GM12878 (cell line): ENCODE data around the gene MTERF1. TPM values are rescaled to one million over a fixed set of nuclear protein-coding genes. Genes with fewer than 3 reads are reported as not detected.
"Not testable (repeated sequence)": the region's sequence is repeated elsewhere in the genome, so short reads cannot be mapped to it uniquely, and the experiment has no call there.

ENCODE experiments used
- ATAC-seq: fragments of 200-7000 bp; cut with Tn5 transposase; 3 replicates; pipeline ENCODE4 v1.9.1; 2020; ENCODE audit warnings: mild to moderate bottlenecking, moderate library complexity
- BruUV-seq: library from RNA; stranded (reverse); fragments of 400-500 nt; replicated peaks from 2 replicates; lab custom pipeline; 2021; lab: Mats Ljungman, UMichigan
- CTCF ChIA-PET: fragments of 300-600 bp; sonication (Branson Sonifier 250); formaldehyde crosslinking; extraction: SDS; loops from one replicate; lab custom pipeline; 2021; ENCODE audit warnings: inconsistent platforms; lab: Yijun Ruan, JAX
- POLR2A ChIA-PET: fragments of 350-600 bp; formaldehyde crosslinking; extraction: SDS; loops from one replicate; lab custom pipeline; 2021; ENCODE audit warnings: inconsistent platforms; lab: Charles Lee
- RAD21 ChIA-PET: fragments of 300-600 bp; sonication (Branson Sonifier 250); formaldehyde crosslinking; loops from one replicate; lab custom pipeline; 2023; ENCODE audit warnings: antibody characterized with exemption; ENCODE audit not compliant: unreplicated experiment; lab: Charles Lee
- SMC1A ChIA-PET: fragments of 300-600 bp; sonication (Branson Sonifier 250); formaldehyde crosslinking; loops from one replicate; lab custom pipeline; 2023; ENCODE audit not compliant: unreplicated experiment, uncharacterized antibody; lab: Charles Lee
- DNase-seq: peaks from one replicate; pipeline ENCODE4 v3.0.0-alpha.2; 2011; ENCODE audit warnings: low read depth, low spot score
- FAIRE-seq: peaks from 3 replicates; lab custom pipeline; 2011; peaks lifted over from hg19 to GRCh38; lab: Jason Lieb, UNC
- H2AFZ ChIP-seq: 2 replicates; pipeline ENCODE4 v1.6.0; 2011; ENCODE audit warnings: low read depth, low read length, control low read depth; ENCODE audit not compliant: control insufficient read depth
- H3K27ac ChIP-seq: 2 replicates; pipeline ENCODE4 v1.5.1; 2011; ENCODE audit warnings: control low read depth; ENCODE audit not compliant: control insufficient read depth, insufficient read depth
- H3K27me3 ChIP-seq, 2 experiments: replicated peaks in 1 of 2; 2 replicates each; pipeline versions ENCODE4 v1.6.0 to v1.6.1; 2011; ENCODE audit warnings: low read length in 1 of 2; ENCODE audit not compliant: control insufficient read depth in 2 of 2, insufficient read depth in 2 of 2
- H3K36me3 ChIP-seq, 2 experiments: 2 replicates each; pipeline ENCODE4 v1.5.1; 2011; ENCODE audit warnings: low read length in 1 of 2; ENCODE audit not compliant: control insufficient read depth in 2 of 2, insufficient read depth in 2 of 2
- H3K4me1 ChIP-seq: 2 replicates; pipeline ENCODE4 v1.6.1; 2011; ENCODE audit warnings: mild to moderate bottlenecking, low read length, moderate library complexity, mixed read lengths; ENCODE audit not compliant: control insufficient read depth, insufficient read depth
- H3K4me2 ChIP-seq: 2 replicates; pipeline ENCODE4 v1.6.0; 2011; ENCODE audit warnings: control low read depth; ENCODE audit not compliant: control insufficient read depth, insufficient read depth
- H3K4me3 ChIP-seq: fragments of 200-600 bp; sonication (generic); 2 replicates; pipeline ENCODE4 v1.5.1; 2016
- H3K79me2 ChIP-seq: 2 replicates; pipeline ENCODE4 v1.6.0; 2011; ENCODE audit warnings: low read length; ENCODE audit not compliant: control insufficient read depth, insufficient read depth
- H3K9ac ChIP-seq: 2 replicates; pipeline ENCODE4 v1.8.0; 2011; ENCODE audit warnings: low read length, control low read depth, mixed read lengths; ENCODE audit not compliant: control insufficient read depth, insufficient read depth
- H3K9me3 ChIP-seq: replicated peaks from 3 replicates; pipeline ENCODE4 v1.5.1; 2011; ENCODE audit warnings: mild to moderate bottlenecking, low read length; ENCODE audit not compliant: control insufficient read depth, insufficient read depth
- H4K20me1 ChIP-seq: 2 replicates; pipeline ENCODE4 v1.6.0; 2011; ENCODE audit not compliant: control insufficient read depth, insufficient read depth
- BACH1 ChIP-seq: fragments of 450-650 bp; IDR thresholded peaks from 2 replicates; pipeline ENCODE4 v1.6.1; 2017; ENCODE audit warnings: mild to moderate bottlenecking, borderline replicate concordance
- BCLAF1 ChIP-seq: fragments of 450-650 bp; IDR thresholded peaks from 2 replicates; pipeline ENCODE4 v1.6.1; 2017; ENCODE audit warnings: antibody characterized with exemption, mild to moderate bottlenecking, moderate library complexity
- CREM ChIP-seq: IDR thresholded peaks from 2 replicates; pipeline ENCODE4 v1.6.1; 2014; ENCODE audit warnings: antibody characterized with exemption, low read depth
- PAX5 ChIP-seq: IDR thresholded peaks from 2 replicates; pipeline ENCODE4 v1.6.1; 2011; ENCODE audit warnings: low read depth, low read length, borderline replicate concordance
- SUPT20H ChIP-seq: IDR thresholded peaks from 2 replicates; pipeline ENCODE4 v1.6.1; 2011; ENCODE audit warnings: low read depth, mild to moderate bottlenecking, low read length, moderate library complexity, borderline replicate concordance; ENCODE audit not compliant: control insufficient read depth
- TAF1 ChIP-seq: IDR thresholded peaks from 2 replicates; pipeline ENCODE4 v1.6.1; 2011; ENCODE audit warnings: mild to moderate bottlenecking, low read depth, low read length, borderline replicate concordance
- TCF7 ChIP-seq: IDR thresholded peaks from 2 replicates; pipeline ENCODE4 v1.6.1; 2014; ENCODE audit warnings: antibody characterized with exemption, borderline replicate concordance
- ZBED1 ChIP-seq: IDR thresholded peaks from 2 replicates; pipeline ENCODE4 v1.6.1; 2016; ENCODE audit warnings: borderline replicate concordance
- ZNF207 ChIP-seq: fragments of 450-650 bp; IDR thresholded peaks from 2 replicates; pipeline ENCODE4 v1.6.1; 2014; ENCODE audit warnings: antibody characterized with exemption, mild to moderate bottlenecking, borderline replicate concordance
- WGBS: methylation state at CpG from one replicate; pipeline ENCODE4 v1.1.6; 2016; ENCODE audit warnings: low lambda C conversion rate; ENCODE audit not compliant: insufficient replicate concordance, insufficient coverage; ENCODE audit errors: missing lambda C conversion rate; 5-methylcytosine and 5-hydroxymethylcytosine counted together
- in situ Hi-C: fragments of 300-500 bp; cut with MboI; formaldehyde crosslinking; loops from 9 replicates; pipeline ENCODE4 v1.14.3; 2018; ENCODE audit warnings: mixed read lengths
- intact Hi-C: fragments of 100-400 bp; cut with micrococcal nuclease; formaldehyde crosslinking; loops from one replicate; pipeline ENCODE4 v1.14.2; 2022; ENCODE audit not compliant: unreplicated experiment
- polyA plus RNA-seq, 11 experiments: library from polyadenylated mRNA; depleted of rRNA in 4 of 11; unstranded in 6 of 11; stranded (reverse) in 5 of 11; fragments of >200 nt; fragmentation: Nextera tagmentation in 4 of 11; fragmentation: Illumina TruSeq in 1 of 11; extraction: Ambion mirVana in 4 of 11; extraction: Trizol in 1 of 11; gene quantifications; 1 replicate in 1 of 11; 2 replicates in 10 of 11; pipeline versions ENCODE4 v1.2.1 to v1.2.3, GENCODE V29; 2011 to 2016; ENCODE audit warnings: inconsistent platforms in 2 of 11, missing spikeins in 2 of 11, low read depth in 1 of 11
- total RNA-seq, 4 experiments: library from RNA; depleted of rRNA in 3 of 4; stranded (reverse); fragments of >200 nt in 3 of 4; fragmentation: Illumina TruSeq in 1 of 4; extraction: Trizol in 1 of 4; gene quantifications; 2 replicates each; pipeline versions ENCODE4 v1.2.1 to v1.2.3, GENCODE V29; 2013 to 2021
- TF ChIP-seq, protein P1 (sequence below): IDR thresholded peaks from 2 replicates; pipeline ENCODE4 v1.6.1; 2012; ENCODE audit warnings: low read depth, low read length, improper control_type of control experiment
- TF ChIP-seq, protein P2 (sequence below): IDR thresholded peaks from 2 replicates; pipeline ENCODE4 v1.6.1; 2011; ENCODE audit warnings: low read depth, mild to moderate bottlenecking, low read length, moderate library complexity, borderline replicate concordance; ENCODE audit errors: extremely low read depth

MTERF1 gene
- total and polyA plus RNA-seq, 10 of the 15 experiments (the other 5 are each of a cell fraction or from before 2014, with no cell fraction given), result 14.7 to 38.7 (median 28.0) TPM

DNA sequence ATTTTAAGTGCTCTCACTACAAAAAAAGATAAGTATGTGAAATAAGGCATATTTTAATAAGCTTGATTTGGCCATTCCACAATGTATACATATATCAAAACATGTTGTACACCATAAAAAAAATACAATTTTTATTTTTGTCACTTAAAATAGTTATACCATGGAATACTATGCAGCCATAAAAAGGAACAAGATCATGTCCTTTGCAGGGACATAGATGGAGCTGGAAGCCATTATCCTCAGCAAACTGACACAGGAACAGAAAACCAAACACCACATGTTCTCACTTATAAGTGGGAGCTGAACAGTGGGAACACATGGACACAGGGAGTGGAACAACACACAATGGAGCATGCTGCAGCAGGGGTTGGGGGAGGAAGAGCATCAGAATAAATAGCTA lies 15.9 kb downstream of the MTERF1 start:
- H3K27me3 ChIP-seq, H3K4me2 ChIP-seq, intact Hi-C loops, H3K36me3 ChIP-seq, H3K79me2 ChIP-seq, BruUV-seq, H3K4me1 ChIP-seq, DNase-seq, H3K27ac ChIP-seq, H3K9me3 ChIP-seq, FAIRE-seq, in situ Hi-C loops, H3K4me3 ChIP-seq, H4K20me1 ChIP-seq, H2AFZ ChIP-seq, H3K9ac ChIP-seq, RAD21 ChIA-PET, ATAC-seq: not testable (repeated sequence)
- ChIA-PET CTCF (interaction anchor here (0.8 kb wide), 1 partner anchor 14 kb away, joined by 3 read pairs; no protein-coding TSS in a partner anchor), SMC1A (interaction anchor here (2.1 kb wide), 1 partner anchor 16 kb away, joined by 8 read pairs; the partner anchor contains the start of gene MTERF1), POLR2A (interaction anchor here (0.7 kb wide), 1 partner anchor 661 kb away, joined by 3 read pairs; no protein-coding TSS in a partner anchor)

DNA sequence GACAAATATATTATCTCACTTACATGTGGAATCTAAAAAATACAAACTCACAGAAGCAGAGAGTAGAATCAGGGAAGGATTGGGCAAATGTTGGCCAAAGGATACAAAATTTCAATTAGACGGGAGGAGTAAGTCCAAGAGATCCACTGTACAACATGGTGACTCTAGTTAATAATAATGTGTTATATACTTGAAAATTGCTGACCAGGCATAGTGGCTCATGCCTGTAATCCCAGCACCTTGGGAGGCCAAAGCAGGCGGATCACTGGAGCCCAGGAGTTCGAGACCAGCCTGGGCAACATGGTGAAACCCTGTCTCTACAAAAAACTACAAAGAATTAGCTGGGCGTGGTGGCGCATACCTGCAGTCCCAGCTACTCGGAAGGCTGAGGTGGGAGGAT lies 16.4 kb downstream of the MTERF1 start:
- no peaks in the 10 kb centered on the region for H3K27me3 ChIP-seq
- ChIA-PET SMC1A (interaction anchor here (2.1 kb wide), 1 partner anchor 16 kb away, joined by 8 read pairs; the partner anchor contains the start of gene MTERF1), CTCF (no interaction called here), POLR2A (no interaction called here), RAD21 (no interaction called here)
- H3K4me1 ChIP-seq, result no peaks in the 10 kb centered on the region
- no peak overlapping the region for H2AFZ ChIP-seq
- FAIRE-seq (no peak), DNase-seq (no peak), ATAC-seq (no peak)
- H3K4me2 ChIP-seq, result no peak overlapping the region
- H3K4me3 ChIP-seq, result no peak overlapping the region
- H3K27ac ChIP-seq, result no peak overlapping the region
- intact Hi-C loops, result no loop called here
- BruUV-seq, result no TSS peak
- H3K36me3 ChIP-seq, result no peaks in the 10 kb centered on the region
- in situ Hi-C loops, result no loop called here
- no peak overlapping the region for H3K9ac ChIP-seq
- no peaks in the 10 kb centered on the region for H3K9me3 ChIP-seq
- 88% methylated on average over 6 of the region's 6 CpGs for WGBS
- no peaks in the 10 kb centered on the region for H3K79me2 ChIP-seq
- H4K20me1 ChIP-seq, result no peaks in the 10 kb centered on the region
- TF ChIP-seq TCF7 (no peak), TAF1 (no peak), PAX5 (no peak), BCLAF1 (no peak), CREM (no peak), BACH1 (no peak), ZBED1 (no peak), SUPT20H (no peak), ZNF207 (no peak)
- TF ChIP-seq, protein P1, sequence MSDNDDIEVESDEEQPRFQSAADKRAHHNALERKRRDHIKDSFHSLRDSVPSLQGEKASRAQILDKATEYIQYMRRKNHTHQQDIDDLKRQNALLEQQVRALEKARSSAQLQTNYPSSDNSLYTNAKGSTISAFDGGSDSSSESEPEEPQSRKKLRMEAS, result no peak
- TF ChIP-seq, protein P2, sequence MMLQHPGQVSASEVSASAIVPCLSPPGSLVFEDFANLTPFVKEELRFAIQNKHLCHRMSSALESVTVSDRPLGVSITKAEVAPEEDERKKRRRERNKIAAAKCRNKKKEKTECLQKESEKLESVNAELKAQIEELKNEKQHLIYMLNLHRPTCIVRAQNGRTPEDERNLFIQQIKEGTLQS, result no peak
